GM18498 (cell line): ENCODE results near the gene PTOV1.

Source experiments
- ATAC-seq: cut with Tn5 transposase; IDR thresholded peaks from one replicate; pipeline ENCODE4 v1.9.1; 2021; ENCODE audit warnings: mild to moderate bottlenecking, moderate library complexity; ENCODE audit not compliant: unreplicated experiment

The PTOV1 gene

DNA sequence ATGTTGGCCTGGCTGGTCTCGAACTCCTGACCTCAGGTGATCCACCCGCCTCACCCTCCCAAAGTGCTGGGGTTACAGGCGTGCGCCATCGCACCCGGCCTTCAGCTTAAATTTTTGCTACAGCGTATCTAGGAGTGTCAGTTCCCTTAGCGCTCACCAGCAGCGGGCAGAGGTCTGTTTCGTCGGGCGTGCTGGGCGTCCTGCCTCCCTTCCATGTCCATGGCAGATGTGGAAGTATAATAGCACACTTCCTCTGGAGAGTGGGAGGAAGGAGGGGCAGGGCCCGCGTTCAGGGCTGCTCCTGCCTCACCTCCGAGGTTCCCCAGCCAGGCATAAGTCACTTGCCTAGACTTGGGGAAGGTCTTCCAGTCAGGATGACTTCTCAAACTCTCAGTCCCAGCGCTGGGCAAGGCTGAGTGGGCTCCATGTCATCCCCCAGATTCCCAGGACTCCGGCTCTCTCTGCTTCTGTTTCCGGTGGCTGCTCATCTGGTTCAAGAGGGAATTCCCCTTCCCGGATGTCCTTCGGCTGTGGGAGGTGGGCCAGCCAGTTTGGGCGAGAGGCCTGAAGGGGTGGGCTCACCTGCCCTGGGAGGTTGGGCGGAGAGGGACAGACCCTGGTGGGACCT lies 36.2 kb downstream of the PTOV1 start:
- no peak for ATAC-seq

DNA sequence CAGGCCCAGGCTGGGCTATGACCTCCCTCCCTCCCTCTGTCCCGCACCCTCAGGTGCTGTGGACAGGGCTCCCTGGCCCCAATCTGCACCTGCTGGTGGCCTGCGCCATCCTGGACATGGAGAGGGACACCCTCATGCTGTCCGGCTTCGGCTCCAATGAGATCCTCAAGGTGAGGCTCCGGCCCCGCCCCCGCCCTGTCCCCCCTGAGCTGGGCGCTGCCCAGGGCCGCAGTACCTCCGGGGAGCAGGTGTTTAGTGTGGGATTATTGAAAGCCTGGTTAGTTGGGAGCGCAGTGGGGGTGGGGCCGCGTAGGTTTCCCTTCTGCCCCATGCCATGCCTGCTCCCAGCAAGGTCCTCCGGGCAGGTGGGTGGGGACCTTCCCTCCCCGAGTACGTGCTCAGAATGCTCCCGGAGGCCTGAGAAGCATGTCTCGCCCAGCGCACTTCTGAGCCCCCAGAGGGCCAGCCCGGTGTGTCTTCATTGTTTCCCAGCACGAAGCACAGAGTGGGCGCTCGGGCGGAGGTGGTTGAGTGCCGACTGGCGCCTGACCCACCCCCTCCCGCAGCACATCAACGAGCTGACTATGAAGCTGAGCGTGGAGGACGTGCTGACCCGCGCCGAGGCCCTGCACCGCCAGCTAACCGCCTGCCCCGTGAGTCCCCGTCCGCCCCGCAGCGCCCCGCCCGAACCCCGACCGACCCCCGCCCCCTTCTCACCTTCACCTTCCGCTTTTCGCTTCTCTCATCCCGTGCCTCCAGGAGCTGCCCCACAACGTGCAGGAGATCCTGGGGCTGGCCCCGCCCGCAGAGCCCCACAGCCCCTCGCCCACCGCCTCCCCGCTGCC lies 36.9 kb downstream of the PTOV1 start:
- no peak for ATAC-seq

DNA sequence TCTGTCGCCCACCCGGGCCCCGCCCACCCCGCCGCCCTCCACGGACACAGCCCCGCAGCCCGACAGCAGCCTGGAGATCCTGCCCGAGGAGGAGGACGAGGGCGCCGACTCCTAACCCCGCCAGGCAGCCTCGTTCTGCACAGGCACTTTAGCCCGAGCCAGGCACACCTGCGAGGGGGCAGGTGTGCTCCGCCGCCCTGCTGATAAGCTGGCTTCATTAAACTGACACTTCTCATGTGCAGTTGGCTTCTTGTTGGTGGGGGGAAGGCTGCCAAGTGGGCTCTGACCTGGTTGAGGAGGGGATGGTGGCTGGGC lies 37.5 kb downstream of the PTOV1 start:
- ATAC-seq, result no peak

DNA sequence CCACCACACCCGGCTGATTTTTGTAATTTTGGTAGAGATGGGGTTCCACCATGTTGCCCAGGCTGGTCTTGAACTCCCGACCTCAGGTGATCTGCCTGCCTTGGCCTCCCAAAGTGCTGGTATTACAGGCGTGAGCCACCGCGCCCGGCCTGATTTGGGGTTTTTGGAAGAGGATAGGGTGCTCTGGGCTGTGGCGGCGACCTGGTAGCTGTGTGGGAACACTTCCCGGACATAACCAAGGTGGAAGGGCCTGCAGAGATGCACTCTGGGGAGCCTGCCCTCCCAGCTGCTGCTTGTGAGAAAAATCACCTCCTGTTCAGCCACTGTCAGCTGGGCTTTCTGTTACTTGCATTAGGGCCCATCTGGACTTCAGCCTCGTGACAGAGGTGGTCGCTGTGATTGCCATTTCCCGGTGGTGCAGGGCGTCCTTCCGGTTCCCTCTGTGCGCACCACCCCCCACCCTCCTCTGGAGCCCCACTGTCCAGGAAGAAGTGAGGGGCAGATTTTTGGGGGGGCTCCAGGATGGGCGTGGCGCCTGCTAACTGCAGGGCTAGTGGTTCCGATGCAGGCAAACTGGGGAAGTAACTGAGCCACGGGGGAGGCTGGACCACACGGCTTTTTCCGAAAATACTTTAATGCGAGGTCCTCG lies 38.2 kb downstream of the PTOV1 start:
- no peak for ATAC-seq

DNA sequence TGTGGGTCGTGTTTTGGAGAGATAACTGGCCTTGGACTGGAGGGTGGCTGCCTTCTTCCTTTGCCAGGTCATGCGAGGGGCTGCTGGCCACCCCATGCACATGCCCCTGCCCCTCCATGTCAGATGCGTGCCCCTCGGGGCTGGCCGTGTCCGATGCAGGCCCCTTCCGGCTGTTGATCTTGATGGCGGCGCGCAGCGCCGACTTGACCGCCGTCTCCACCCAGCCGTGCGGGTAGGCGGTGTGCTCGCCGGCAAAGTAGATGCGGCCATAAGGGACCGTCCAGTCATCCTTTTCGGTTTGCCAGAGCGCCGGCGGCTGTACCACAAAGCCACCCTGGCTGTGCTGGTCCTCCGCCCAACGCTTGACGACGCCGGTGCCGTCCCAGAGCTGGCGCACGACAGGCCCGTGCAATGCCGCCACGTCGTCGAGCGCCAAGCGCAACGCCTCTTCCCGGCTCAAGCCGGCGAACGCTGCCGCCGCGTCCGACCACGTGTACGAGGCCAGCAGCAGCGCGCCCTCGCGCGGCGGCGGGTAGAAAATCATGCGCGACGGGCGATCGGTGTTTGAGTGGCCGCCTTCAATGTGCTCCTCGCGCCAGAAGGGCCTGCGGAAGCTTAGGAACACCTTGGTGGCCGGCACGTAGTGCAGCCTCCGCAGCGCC lies 38.9 kb downstream of the PTOV1 start:
- ATAC-seq, result no peak

DNA sequence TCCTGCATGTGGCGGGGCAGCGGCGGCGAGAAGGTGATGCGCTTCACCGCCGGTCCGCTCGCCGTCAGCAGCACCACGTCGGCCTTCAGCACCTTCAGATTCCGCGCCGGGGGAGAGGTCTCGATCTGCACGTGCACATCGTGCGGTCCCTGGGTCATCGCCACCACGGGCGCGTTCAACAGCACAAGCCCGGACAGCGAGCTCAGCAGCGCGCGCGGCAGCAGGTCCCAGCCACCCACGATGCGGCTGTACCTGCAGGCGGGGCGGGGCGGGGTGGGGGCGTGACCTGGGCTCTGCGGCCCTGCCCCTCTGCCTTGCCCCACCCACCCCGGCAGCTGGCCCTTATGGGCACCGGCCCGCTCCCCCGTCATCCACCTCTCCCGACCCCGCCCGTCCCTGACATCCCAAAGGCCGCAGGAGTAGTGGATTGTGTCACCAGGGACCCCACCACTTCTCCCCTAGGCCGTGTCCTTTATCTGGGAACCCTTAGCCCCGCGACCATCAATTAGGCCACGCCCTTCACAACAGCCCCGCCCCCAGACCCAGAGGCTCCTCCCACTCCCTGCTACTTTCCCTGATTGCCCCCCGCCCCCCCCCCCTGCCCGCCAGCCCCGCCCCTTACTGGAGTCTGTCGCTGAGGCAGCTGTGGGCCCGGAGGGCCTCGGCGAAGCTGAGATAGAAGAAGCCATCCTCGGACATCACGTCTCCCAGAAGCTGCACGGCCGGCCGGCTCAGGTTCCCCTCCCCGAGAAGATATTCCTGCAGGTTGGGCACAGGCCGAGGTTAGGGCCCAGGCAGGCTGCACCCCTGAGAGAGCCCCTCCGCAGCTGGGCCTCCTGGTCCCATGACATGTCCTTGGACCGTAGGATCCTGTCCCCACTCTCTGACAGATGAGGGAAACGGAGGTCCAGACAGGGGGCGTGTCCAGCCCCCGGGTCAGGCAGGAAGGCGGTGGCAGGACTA lies 39.7 kb downstream of the PTOV1 start:
- ATAC-seq, result no peak

DNA sequence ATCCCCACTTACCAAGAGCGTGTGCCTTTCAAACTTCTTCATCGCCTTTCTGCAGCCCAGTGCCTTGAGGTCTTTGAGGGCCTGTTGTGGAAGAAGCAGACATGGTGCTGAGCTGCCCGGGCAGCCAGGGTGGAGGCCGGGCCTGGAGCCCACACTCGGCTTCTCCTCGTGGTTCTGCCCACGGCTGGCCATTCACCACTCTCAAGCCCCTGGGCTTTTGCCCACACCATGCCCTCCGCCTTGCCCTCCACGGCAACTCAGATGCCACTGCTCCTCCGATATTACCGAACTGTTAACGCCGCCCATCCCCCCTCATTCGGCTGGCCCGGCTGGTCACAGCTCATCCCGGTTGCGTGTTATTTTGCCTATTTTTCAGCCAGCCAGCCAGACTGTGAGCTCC lies 40.4 kb downstream of the PTOV1 start:
- no peak for ATAC-seq

DNA sequence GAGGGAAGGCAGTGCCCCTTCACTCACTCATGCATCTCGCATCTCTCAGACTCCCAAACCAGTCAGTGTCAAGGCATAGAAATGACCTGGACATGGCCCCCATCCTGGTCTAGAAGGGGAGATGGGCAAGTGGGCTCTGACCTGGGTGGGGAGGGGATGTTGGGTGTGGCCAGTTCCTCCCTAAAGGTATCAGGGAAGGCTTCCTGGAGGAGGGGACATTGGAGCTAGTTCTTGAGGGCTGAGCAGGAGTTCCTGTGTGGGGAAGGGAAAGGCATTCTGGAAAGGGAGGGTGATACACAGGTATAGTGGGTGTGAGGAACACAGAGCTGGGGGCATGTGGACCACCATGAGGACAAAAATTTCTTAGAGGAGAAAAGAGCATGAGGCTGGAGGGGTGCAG lies 41.8 kb downstream of the PTOV1 start:
- ATAC-seq, result no peak

DNA sequence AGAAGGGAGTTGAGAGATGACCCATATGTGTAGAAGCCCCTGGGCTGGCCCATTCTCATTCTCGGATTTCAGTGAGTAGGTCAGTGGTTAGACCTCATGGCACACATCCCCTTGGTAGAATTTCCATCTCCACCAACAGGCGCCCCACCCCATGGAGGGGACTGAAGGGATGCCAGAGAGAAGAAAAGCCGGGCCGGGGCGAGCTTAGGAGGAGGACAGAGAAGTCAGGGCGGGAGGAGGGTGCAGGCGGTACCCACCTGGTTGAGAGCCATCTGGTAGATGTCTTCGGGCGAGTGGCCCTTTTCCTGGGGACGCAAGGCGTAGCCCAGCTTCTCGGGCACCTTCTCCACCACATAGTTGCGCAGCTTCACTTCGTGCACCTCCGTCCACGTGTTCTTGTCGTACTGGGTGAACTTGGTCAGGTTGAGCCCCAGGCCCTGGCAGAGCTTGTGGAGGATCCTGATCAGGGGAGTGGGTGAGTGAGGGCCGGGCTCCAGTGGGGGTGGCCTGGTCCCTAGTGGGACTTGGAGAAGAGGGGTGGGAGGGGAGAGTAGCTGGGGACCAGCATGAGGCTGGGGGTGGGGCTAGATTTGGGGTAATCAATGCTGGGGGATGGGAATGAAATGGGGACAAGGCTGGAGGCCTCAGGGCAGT lies 43.2 kb downstream of the PTOV1 start:
- no peak for ATAC-seq

DNA sequence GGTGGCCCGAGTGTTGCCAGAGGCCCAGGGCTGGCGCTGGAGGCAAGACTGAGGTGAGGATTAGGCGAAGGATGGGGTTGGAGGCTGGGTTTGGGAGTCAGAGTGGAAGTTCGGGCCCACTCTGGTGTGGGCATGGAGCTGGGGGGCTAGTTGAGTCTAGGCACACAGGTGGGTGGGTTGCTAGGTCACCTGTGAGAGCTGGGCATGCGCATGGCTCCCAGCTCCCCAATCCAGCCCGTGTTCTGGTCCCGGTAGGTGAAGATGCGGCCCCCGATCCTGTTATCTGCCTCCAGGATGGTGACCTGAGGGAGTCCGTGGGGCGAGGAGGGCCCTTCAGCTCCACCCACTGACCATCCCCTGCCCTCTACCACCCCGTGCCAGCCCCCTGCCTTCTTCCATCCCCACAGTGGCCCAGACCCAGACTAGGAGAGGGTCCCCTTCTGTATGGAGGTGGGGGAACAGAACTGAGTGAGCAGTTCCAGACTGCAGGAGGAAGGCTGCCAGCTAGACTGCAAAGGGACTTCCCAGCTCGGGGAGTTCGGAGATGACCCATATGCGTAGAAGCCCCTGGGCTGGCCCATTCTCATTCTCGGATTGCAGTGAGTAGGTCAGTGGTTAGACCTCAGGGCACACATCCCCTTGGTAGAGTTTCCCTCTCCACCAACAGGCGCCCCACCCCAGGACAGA lies 44.1 kb downstream of the PTOV1 start:
- ATAC-seq, result no peak

DNA sequence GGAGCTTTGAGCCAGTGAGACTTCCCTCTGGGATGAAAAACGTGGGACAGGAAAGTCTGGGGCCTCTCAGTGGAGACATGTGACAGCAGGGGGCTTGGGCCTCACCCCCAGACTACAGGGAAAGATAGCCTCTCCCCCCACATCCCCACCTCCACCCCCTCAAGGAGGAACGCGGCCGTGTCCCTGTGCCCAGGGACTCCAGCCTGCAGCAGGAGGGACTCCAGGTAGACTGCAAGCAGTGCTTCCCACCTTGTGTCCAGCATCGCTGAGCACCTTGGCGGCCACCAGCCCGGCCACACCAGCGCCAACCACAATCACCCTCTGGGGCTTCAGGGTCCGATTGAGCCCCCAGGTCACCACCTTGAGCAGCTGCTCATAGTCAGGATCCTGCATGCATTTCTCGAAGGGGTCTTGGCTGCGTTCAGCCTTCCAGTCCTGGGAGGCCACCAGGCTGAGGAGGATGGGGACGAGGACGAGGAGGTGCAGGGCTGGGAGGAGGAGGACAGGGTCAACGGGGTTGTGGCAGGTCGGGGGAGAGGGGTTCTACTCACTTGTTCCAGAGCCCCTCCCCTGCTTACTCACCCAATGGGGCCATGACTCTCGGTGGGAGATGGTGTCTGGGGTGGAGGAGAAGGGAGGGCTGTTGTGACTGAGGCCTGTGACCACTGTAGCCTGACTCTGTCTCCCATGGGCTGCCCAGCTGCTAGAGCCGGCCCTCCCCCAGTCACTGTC lies 44.8 kb downstream of the PTOV1 start:
- ATAC-seq, result no peak

DNA sequence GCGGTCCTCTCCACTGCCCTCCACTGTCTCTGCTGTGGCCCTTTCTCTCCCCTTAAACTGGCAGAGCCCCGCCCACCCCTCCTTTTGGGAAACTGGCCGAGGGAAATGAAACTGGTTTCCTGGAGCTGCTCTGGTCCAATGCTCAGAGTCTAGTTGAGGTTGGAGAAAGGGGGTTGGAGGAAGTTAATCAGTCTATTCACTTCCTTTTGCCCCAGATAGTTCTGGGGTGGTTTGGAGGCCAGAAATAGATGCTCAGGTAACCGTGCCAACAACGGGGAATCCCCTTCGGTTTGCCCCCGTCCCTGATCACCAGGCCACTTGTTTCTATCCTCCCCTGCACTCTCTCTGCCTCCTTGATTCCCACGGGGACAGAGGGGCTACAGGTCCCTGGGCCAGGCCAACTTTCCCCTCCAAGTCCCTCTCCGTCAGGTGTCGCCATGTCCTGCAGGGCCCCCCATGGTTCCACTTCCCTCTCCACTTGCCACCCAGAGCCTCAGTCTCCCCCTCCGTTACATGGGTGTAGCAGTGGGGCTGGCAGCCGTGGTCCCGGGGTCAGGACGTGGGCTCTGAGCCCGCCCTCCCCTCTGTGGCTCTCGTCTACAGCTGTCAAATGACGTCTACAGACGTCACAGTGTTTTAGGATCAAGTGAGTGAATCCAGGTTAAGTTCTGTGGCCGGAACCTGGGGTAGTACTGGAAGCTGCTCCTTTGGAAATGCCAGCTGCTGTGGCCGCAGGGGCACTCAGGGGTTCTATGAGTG lies 46.1 kb downstream of the PTOV1 start, which contains the start of gene IL4I1:
TSS of gene IL4I1 (minus strand) at position 25 of the 759 bp plus-strand sequence. CDS start 727 bp downstream, outside the sequence.
- peak; percentile 59 for ATAC-seq

DNA sequence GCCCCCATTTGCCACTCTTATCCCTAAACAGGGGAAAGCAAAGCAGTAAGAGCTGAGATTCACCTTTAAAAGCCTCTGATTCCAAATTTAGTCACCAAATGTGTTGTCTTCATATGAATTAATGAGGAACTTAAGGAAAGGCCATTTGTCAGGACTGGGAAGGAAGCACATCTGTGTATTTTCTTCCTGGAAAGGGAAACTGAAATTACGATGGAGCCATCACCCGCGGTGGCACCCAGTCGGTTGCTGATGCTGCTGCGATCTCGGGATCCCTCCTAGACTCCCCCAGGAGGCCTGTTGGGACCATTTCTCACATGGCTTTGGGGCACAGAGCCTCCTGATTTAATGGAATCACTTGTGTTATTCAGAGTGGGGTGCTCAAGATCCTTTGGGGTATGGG lies 53.2 kb downstream of the PTOV1 start:
- ATAC-seq, result no peak

DNA sequence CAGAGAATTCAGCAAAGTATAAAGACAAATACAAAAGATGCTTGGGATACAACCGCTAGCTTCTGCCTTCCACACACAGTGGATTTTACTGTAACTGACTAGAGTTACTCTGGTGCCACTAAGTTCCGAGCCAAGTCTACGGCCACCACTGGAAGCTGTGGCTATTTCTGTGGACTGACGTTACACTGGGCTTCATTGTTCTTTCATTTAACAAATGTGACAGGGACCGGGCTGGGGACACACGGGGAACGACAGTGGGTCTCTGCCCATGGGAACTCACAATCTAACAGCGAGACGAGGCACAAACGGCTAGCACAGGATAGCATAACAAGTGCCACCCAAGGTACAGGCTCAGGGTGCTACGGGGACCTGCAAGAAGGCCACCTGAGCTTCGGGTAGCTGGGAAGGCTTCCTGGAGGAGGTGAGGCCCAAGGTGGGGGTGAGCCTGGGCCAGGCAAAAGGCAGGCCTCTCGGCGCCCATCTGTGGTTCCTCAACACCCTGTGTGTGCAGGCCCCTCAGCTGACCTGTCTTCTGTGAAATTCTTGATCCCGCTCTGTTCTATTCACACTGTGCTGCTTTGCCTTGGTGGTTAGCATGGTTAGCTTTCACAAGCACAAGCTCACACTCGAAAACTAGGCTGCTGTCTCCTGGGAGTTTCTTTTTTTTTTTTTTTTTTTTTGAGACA lies 56.1 kb downstream of the PTOV1 start:
- no peak for ATAC-seq

DNA sequence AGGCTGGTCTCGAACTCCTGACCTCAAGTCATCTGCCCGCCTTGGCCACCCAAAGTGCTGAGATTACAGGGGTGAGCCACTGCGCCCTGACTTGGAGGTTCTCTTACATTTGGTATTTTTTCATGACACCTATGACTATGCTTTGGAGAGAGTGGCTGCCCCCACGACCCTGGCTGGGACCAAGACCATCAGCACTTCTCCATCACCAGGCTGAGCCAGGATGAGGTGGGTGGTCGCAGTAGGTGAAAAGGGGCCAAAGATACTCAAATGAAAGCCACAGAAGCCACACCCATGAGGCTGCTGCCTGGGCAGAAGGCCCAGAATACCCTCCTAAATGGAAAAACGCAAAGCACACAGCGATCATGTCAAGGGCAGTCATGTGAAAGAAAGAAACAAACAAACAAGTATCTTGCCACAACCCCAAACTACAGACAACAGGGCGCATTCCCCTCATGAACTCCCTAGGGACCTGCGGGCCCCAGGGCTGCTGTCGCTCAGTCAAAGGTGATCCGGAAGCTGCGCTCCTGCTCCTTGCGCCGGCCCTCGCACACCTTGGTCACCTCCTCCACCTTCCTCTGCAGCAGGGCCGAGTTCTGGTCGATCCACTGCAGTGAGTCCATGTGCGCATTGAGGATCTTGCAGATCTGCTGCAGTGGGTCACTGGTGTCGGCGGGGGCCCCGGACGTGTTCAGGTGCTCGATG lies 56.9 kb downstream of the PTOV1 start:
- ATAC-seq, result no peak

DNA sequence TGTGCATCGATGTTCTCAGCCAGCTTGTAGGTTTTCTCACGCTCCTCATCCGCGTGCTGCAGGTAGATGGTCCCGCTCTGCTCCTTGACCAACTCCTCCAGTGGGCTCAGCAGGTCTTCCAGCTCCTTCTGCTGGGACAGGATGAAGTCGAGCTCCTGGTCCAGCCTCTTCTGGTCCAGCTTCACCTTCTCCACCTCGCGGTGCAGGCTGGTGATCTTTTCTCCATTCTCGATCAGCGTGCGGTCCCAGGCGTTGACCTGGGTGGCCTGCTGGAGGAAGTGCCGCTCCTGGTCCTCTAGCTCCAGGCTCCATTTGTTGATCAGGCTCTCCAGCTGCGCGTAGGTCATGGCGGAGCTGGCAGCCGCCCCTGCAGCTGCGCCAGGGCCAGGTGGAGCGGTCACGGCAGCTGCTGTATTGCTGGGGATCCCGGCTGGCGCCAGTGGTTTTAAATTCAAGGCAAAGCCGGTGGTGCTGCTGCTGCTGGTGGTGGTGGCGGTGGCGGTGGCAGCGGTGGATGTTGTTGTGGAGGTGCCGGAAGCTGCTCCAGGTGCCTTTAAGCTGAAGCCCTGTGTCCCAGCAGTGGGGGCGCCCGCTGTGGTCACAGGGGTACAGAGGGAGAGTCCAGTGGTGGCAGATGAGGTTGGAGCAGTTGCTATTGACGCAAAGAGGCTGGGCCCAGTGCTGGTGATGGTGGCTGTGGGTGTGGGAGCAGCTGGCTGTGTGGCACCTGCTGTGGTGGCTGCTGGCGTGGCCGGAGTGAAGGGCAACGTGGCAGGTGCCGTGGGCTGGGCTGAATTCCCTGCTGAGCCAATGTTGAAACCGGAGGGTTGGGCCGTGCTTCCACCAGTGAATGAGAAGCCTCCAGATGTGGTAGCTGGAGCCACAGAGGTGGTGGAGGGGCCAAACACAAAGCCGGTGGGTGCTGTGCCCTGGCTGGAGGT lies 57.8 kb downstream of the PTOV1 start:
- ATAC-seq, result no peak
